H1 (cell line): Measurements from ENCODE around the gene EPHB1. TPM values are rescaled to one million over a fixed set of nuclear protein-coding genes. Genes with fewer than 3 reads are reported as not detected.

Source experiments
- KDM1A ChIP-seq: fragments of 200-600, 300-600 bp; sonication (generic); IDR thresholded peaks from 2 replicates; pipeline ENCODE4 v1.7.1; 2016; ENCODE audit warnings: mild to moderate bottlenecking, low read length, borderline replicate concordance
- MAFK ChIP-seq: IDR thresholded peaks from 2 replicates; pipeline ENCODE4 v1.6.1; 2012; ENCODE audit warnings: low read depth, mild to moderate bottlenecking, improper control_type of control experiment, low read length
- RBBP5 ChIP-seq: IDR thresholded peaks from 2 replicates; pipeline ENCODE4 v1.7.1; 2012; ENCODE audit warnings: low read depth, mild to moderate bottlenecking, inconsistent platforms, low read length, moderate library complexity, borderline replicate concordance
- SAP30 ChIP-seq: fragments of 300-600 bp; sonication (generic); IDR thresholded peaks from 2 replicates; pipeline ENCODE4 v1.7.1; 2012; ENCODE audit warnings: low read length, moderate library complexity, mild to moderate bottlenecking, inconsistent platforms; ENCODE audit not compliant: insufficient read depth, insufficient replicate concordance
- SIX5 ChIP-seq: IDR thresholded peaks from 2 replicates; pipeline ENCODE4 v1.6.1; 2011; ENCODE audit warnings: mild to moderate bottlenecking, low read depth, low read length
- TCF12 ChIP-seq: IDR thresholded peaks from 2 replicates; pipeline ENCODE4 v1.6.1; 2011; ENCODE audit warnings: low read depth, mild to moderate bottlenecking, low read length
- polyA plus RNA-seq, 7 experiments: library from polyadenylated mRNA; depleted of rRNA in 3 of 7; stranded (reverse) in 5 of 7; unstranded in 2 of 7; fragments of >200 nt in 5 of 7; fragments of 200-250 nt in 2 of 7; gene quantifications; 1 replicate in 5 of 7; 2 replicates in 1 of 7; 4 replicates in 1 of 7; pipeline versions ENCODE4 v1.2.1 to v1.2.3, GENCODE V29; 2011 to 2013; ENCODE audit warnings: missing spikeins in 2 of 7, mixed read lengths in 2 of 7
- total RNA-seq: library from RNA; stranded (reverse); fragmentation: NEBNext Ultra II Directional; extraction: Animal tissue kit (Norgen Biotek cat#: 25700); gene quantifications from 2 replicates; pipeline ENCODE4 v1.2.1, GENCODE V29; 2021
- TF ChIP-seq, protein P1 (sequence below): IDR thresholded peaks from 2 replicates; pipeline ENCODE4 v1.6.1; 2011; ENCODE audit warnings: low read depth, mild to moderate bottlenecking, low read length; ENCODE audit not compliant: insufficient read depth

Gene EPHB1
- total and polyA plus RNA-seq, 2 of the 8 experiments (the other 6 are each of a cell fraction or from before 2014, with no cell fraction given) = 3.5 to 5.9 TPM

DNA sequence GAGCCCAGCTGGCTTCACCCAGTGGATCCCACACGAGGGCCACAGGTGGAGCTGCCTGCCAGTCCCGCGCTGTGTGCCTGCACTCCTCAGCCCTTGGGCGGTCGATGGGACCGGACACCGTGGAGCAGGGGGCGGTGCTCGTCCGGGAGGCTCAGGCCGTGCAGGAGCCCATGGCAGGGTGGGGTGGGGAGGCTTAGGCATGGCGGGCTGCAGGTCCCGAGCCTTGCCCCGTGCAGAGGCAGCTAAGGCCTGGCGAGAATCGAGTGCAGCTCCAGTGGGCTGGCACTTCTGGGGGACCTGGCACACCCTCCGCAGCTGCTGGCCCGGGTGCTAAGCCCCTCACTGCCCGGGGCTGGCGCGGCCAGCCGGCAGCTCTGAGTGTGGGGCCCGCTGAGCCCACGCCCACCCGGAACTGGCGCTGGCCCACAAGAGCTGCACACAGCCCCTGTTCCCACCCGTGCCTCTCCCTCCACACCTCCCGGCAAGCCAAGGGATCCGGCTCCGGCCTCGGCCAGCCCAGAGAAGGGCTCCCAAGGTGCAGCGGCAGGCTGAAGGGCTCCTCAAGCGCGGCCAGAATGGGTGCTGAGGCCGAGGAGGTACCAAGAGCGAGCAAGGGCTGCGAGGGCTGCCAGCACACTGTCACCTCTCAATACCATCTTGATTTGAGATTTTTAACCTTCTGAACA, 121.4 kb downstream of the EPHB1 start (continued):
- TF ChIP-seq MAFK (no peak), RBBP5 (no peak), TCF12 (no peak), KDM1A (no peak), SAP30 (no peak), SIX5 (no peak)
- TF ChIP-seq, protein P1, sequence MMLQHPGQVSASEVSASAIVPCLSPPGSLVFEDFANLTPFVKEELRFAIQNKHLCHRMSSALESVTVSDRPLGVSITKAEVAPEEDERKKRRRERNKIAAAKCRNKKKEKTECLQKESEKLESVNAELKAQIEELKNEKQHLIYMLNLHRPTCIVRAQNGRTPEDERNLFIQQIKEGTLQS = no peak
